ENCODE results near the gene CBFA2T3. TPM values are rescaled to one million over a fixed set of nuclear protein-coding genes. Genes with fewer than 3 reads are reported as not detected.

CBFA2T3 gene
- total RNA-seq, 1 donor from 2014 or later: 1.4 TPM

GRCh38 chr16:88999457-89000206 is 22.6 kb upstream of the CBFA2T3 start:
- no peak for DNase-seq (ENCODE audit: low spot score)

- DNase-seq (ENCODE audit: low spot score): no peak
These were observed 18.9 kb upstream of the CBFA2T3 start for GRCh38 chr16:88995746-88996535.

GRCh38 chr16:88995194-88995593 is 18.2 kb upstream of the CBFA2T3 start:
- no peak for DNase-seq (ENCODE audit: low spot score)

GRCh38 chr16:88994695-88995094 is 17.7 kb upstream of the CBFA2T3 start:
- DNase-seq (ENCODE audit: low spot score): no peak

GRCh38 chr16:88993946-88994600 is 17.1 kb upstream of the CBFA2T3 start:
- DNase-seq (ENCODE audit: low spot score): no peak

- no peak for DNase-seq (ENCODE audit: low spot score)
These were observed 16.3 kb upstream of the CBFA2T3 start for GRCh38 chr16:88993166-88993761.

- DNase-seq (ENCODE audit: low spot score): no peak
These were observed 15.6 kb upstream of the CBFA2T3 start for GRCh38 chr16:88992351-88993165.

- DNase-seq (ENCODE audit: low spot score): no peak
These were observed 14.9 kb upstream of the CBFA2T3 start for GRCh38 chr16:88991813-88992350.

GRCh38 chr16:88989852-88990547 is 13.0 kb upstream of the CBFA2T3 start:
- DNase-seq (ENCODE audit: low spot score): no peak

GRCh38 chr16:88988980-88989811 is 12.2 kb upstream of the CBFA2T3 start:
- DNase-seq (ENCODE audit: low spot score): no peak

- no peak for DNase-seq (ENCODE audit: low spot score)
These were observed 8.5 kb upstream of the CBFA2T3 start for GRCh38 chr16:88985521-88985920.

- no peak for DNase-seq (ENCODE audit: low spot score)
These were observed 7.0 kb upstream of the CBFA2T3 start for GRCh38 chr16:88983771-88984687.

GRCh38 chr16:88983165-88983564 is 6.2 kb upstream of the CBFA2T3 start:
- no peak for DNase-seq (ENCODE audit: low spot score)

- no peak for DNase-seq (ENCODE audit: low spot score)
These were observed 5.5 kb upstream of the CBFA2T3 start for GRCh38 chr16:88982286-88983084.

- no peak for DNase-seq (ENCODE audit: low spot score)
These were observed 2.5 kb upstream of the CBFA2T3 start for GRCh38 chr16:88979353-88980015.

- no peak for DNase-seq (ENCODE audit: low spot score)
These were observed 1.8 kb upstream of the CBFA2T3 start for GRCh38 chr16:88978608-88979346.

All from umbilical cord (tissue), 2 donors.